HEK293T (cell line): ENCODE results near the gene LKAAEAR1.

Source experiments
- CTCF ChIA-PET: fragments of 350-600 bp; formaldehyde crosslinking; extraction: SDS; loops from one replicate; lab custom pipeline; 2021; ENCODE audit warnings: antibody characterized with exemption, inconsistent platforms; lab: Yijun Ruan, JAX
- POLR2A ChIA-PET: fragments of 350-600 bp; formaldehyde crosslinking; extraction: SDS; loops from one replicate; lab custom pipeline; 2020; ENCODE audit warnings: antibody characterized with exemption, inconsistent platforms; lab: Yijun Ruan, JAX
- DNase-seq: peaks from one replicate; pipeline ENCODE4 v3.0.0; 2012; ENCODE audit warnings: mixed read lengths; ENCODE audit errors: extremely low spot score
- ARNT ChIP-seq: fragments of 450-650 bp; IDR thresholded peaks from 2 replicates; pipeline ENCODE4 v1.6.1; 2017; ENCODE audit warnings: mild to moderate bottlenecking
- BHLHE40 ChIP-seq: fragments of 450-650 bp; IDR thresholded peaks from 2 replicates; pipeline ENCODE4 v1.6.1; 2016; ENCODE audit warnings: mild to moderate bottlenecking, moderate library complexity, borderline replicate concordance
- CTBP1 ChIP-seq: fragments of 450-650 bp; IDR thresholded peaks from 2 replicates; pipeline ENCODE4 v1.6.1; 2016; ENCODE audit warnings: borderline replicate concordance
- ELF4 ChIP-seq: fragments of 450-650 bp; IDR thresholded peaks from 2 replicates; pipeline ENCODE4 v1.6.1; 2017; ENCODE audit warnings: antibody characterized with exemption
- FOXA1 ChIP-seq: fragments of 450-650 bp; IDR thresholded peaks from 2 replicates; pipeline ENCODE4 v1.6.1; 2016; ENCODE audit warnings: mild to moderate bottlenecking
- FOXK2 ChIP-seq: fragments of 450-650 bp; IDR thresholded peaks from 2 replicates; pipeline ENCODE4 v1.6.1; 2016; ENCODE audit warnings: mild to moderate bottlenecking
- FOXM1 ChIP-seq: fragments of 450-650 bp; IDR thresholded peaks from 2 replicates; pipeline ENCODE4 v1.6.1; 2017; ENCODE audit warnings: mild to moderate bottlenecking, borderline replicate concordance
- HDGF ChIP-seq: fragments of 450-650 bp; IDR thresholded peaks from 2 replicates; pipeline ENCODE4 v1.6.1; 2017; ENCODE audit warnings: antibody characterized with exemption, borderline replicate concordance
- L3MBTL2 ChIP-seq: fragments of 450-650 bp; conservative IDR thresholded peaks from 2 replicates; pipeline ENCODE4 v1.6.1; 2016; ENCODE audit warnings: mild to moderate bottlenecking
- LEF1 ChIP-seq: fragments of 450-650 bp; IDR thresholded peaks from 2 replicates; pipeline ENCODE4 v1.6.1; 2017; ENCODE audit warnings: mild to moderate bottlenecking, borderline replicate concordance
- NFRKB ChIP-seq: fragments of 450-650 bp; IDR thresholded peaks from 2 replicates; pipeline ENCODE4 v1.6.1; 2016; ENCODE audit warnings: mild to moderate bottlenecking, moderate library complexity
- PKNOX1 ChIP-seq: fragments of 450-650 bp; IDR thresholded peaks from 2 replicates; pipeline ENCODE4 v1.6.1; 2016
- SP1 ChIP-seq: fragments of 450-650 bp; IDR thresholded peaks from 2 replicates; pipeline ENCODE4 v1.6.1; 2017
- SUZ12 ChIP-seq: fragments of 450-650 bp; IDR thresholded peaks from 2 replicates; pipeline ENCODE4 v1.6.1; 2016; ENCODE audit warnings: mild to moderate bottlenecking
- TARDBP ChIP-seq: fragments of 450-650 bp; IDR thresholded peaks from 2 replicates; pipeline ENCODE4 v1.6.1; 2016
- ZNF384 ChIP-seq: fragments of 450-650 bp; IDR thresholded peaks from 2 replicates; pipeline ENCODE4 v1.6.1; 2016

Gene LKAAEAR1

GRCh38 chr20:64069614-64070243 lies 14.5 kb downstream of the LKAAEAR1 start:
- TF ChIP-seq FOXM1, result no peak
- no peak for TF ChIP-seq TARDBP
- no peak for TF ChIP-seq ELF4
- TF ChIP-seq PKNOX1, result no peak
- no peak for TF ChIP-seq ZNF384
- TF ChIP-seq LEF1, result no peak
- TF ChIP-seq SUZ12, result no peak
- TF ChIP-seq FOXK2, result no peak
- no peak for TF ChIP-seq CTBP1
- TF ChIP-seq SP1, result no peak
- peak; percentile 66 for DNase-seq
- ChIA-PET POLR2A (no interaction called here), CTCF (interaction anchor here (1.6 to 1.8 kb wide), 2 partner anchors 10 to 15 kb away, joined by 3 to 5 read pairs; partner anchors contain the start of genes LKAAEAR1, OPRL1 and RGS19)

GRCh38 chr20:64069209-64069613 lies 15.0 kb downstream of the LKAAEAR1 start:
- DNase-seq, result no peak
- CTCF ChIA-PET, result interaction anchor here (1.6 to 1.8 kb wide), 2 partner anchors 10 to 15 kb away, joined by 3 to 5 read pairs; partner anchors contain the start of genes LKAAEAR1, OPRL1 and RGS19
- TF ChIP-seq FOXA1, result no peak
- POLR2A ChIA-PET, result no interaction called here

- ChIA-PET CTCF (interaction anchor here (1.6 kb wide), 1 partner anchor 16 kb away, joined by 3 read pairs; the partner anchor contains the start of gene LKAAEAR1), POLR2A (no interaction called here)
- no peak for TF ChIP-seq SUZ12
- no peak for TF ChIP-seq ELF4
- no peak for TF ChIP-seq ARNT
- no peak for TF ChIP-seq HDGF
- TF ChIP-seq TARDBP, result no peak
- no peak for TF ChIP-seq CTBP1
- no peak for TF ChIP-seq SP1
- no peak for TF ChIP-seq FOXK2
- no peak for TF ChIP-seq L3MBTL2
- TF ChIP-seq LEF1, result no peak
- TF ChIP-seq FOXA1, result no peak
- no peak for TF ChIP-seq BHLHE40
- TF ChIP-seq PKNOX1, result no peak
- no peak for TF ChIP-seq NFRKB
- no peak for TF ChIP-seq FOXM1
- no peak for DNase-seq
Measured at GRCh38 chr20:64068386-64069208, 15.6 kb downstream of the LKAAEAR1 start.

- ChIA-PET POLR2A (no interaction called here), CTCF (no interaction called here)
- TF ChIP-seq CTBP1, result no peak
- TF ChIP-seq L3MBTL2, result no peak
- no peak for TF ChIP-seq TARDBP
- no peak for TF ChIP-seq FOXA1
- TF ChIP-seq SUZ12, result no peak
- DNase-seq, result no peak
Measured at GRCh38 chr20:64067733-64068307, 16.4 kb downstream of the LKAAEAR1 start.

GRCh38 chr20:64067005-64067632 lies 17.1 kb downstream of the LKAAEAR1 start:
- ChIA-PET POLR2A (interaction anchor here (0.7 kb wide), 1 partner anchor 11 kb away, joined by 3 read pairs; no protein-coding TSS in a partner anchor), CTCF (no interaction called here)
- TF ChIP-seq BHLHE40 (no peak), TARDBP (no peak), NFRKB (no peak), ELF4 (no peak), HDGF (no peak), FOXM1 (no peak), ARNT (no peak), SUZ12 (no peak), FOXA1 (no peak), FOXK2 (no peak), L3MBTL2 (no peak), SP1 (no peak), CTBP1 (no peak), LEF1 (no peak), ZNF384 (no peak), PKNOX1 (no peak)
- DNase-seq, result no peak

GRCh38 chr20:64065974-64066343 lies 18.2 kb downstream of the LKAAEAR1 start:
- no peak for DNase-seq
- ChIA-PET CTCF (no interaction called here), POLR2A (interaction anchor here (1.6 kb wide), 1 partner anchor 13 kb away, joined by 3 read pairs; no protein-coding TSS in a partner anchor)
- no peak for TF ChIP-seq FOXK2
- no peak for TF ChIP-seq ELF4
